ENCODE results near the gene CCDC196. TPM values are rescaled to one million over a fixed set of nuclear protein-coding genes. Genes with fewer than 3 reads are reported as not detected.

The CCDC196 gene
- total and polyA plus RNA-seq, 2 of the 4 experiments (the other 2 are of a cell fraction) = not detected

GRCh38 chr14:66459603-66460002 is 26.6 kb upstream of the CCDC196 start:
- DNase-seq (no peak), ATAC-seq (ENCODE audit: low read depth) (no peak)
- Histone ChIP-seq H3K36me3 (ENCODE audit: control insufficient read depth, insufficient read depth, low read length) (no peaks in the 10 kb centered on the region), H4K20me1 (ENCODE audit: insufficient read depth, low read length) (no peaks in the 10 kb centered on the region), H3K79me1 (ENCODE audit: low read depth in 1 of 2, low read length in 2 of 2) (no peaks in the 10 kb centered on the region), H4K5ac (ENCODE audit: low read depth, low read length) (no peak overlapping the region), H4K8ac (ENCODE audit: low read depth in 2 of 2, low read length in 2 of 2) (no peak overlapping the region), H3K4me2 (ENCODE audit: low read depth, low read length) (no peak overlapping the region), H3K4me3 (ENCODE audit: insufficient read depth, low read depth, low read length) (no peak overlapping the region), H2BK15ac (ENCODE audit: low read depth, low read length) (no peak overlapping the region), H4K91ac (ENCODE audit: insufficient read depth, low read depth, low read length) (no peak overlapping the region), H2BK120ac (ENCODE audit: low read depth, low read length) (no peak overlapping the region), H3K4ac (ENCODE audit: low read depth, low read length) (no peak overlapping the region), H3K9me1 (ENCODE audit: insufficient read depth, low read length) (no peaks in the 10 kb centered on the region), H3K14ac (replicated peaks; ENCODE audit: low read depth, low read length) (no peak overlapping the region), H3K56ac (ENCODE audit: extremely low read depth, insufficient read depth, low read length) (no peak overlapping the region), H2BK20ac (ENCODE audit: low read depth, low read length) (no peak overlapping the region), H3K23ac (ENCODE audit: low read depth, low read length) (no peak overlapping the region), H3K27me3 (ENCODE audit: control insufficient read depth, insufficient read depth, low read length) (no peaks in the 10 kb centered on the region), H3K9me3 (ENCODE audit: control insufficient read depth, insufficient read depth, low read length) (no peaks in the 10 kb centered on the region; the same call in 1 of the 2 replicates), H3K18ac (ENCODE audit: low read depth, low read length) (no peak overlapping the region), H3K4me1 (ENCODE audit: control insufficient read depth, insufficient read depth, low read length) (no peaks in the 10 kb centered on the region), H2AFZ (replicated peaks; ENCODE audit: low read length, poor library complexity) (no peak overlapping the region), H2AK5ac (ENCODE audit: low read depth, low read length) (no peak overlapping the region), H3K27ac (ENCODE audit: insufficient read depth, low read length) (no peak overlapping the region), H3K9ac (ENCODE audit: low read depth, low read length) (no peak overlapping the region), H2AK9ac (replicated peaks; ENCODE audit: low read depth, low read length, poor library complexity) (no peak overlapping the region), H2BK5ac (ENCODE audit: low read depth, low read length, poor library complexity, severe bottlenecking) (no peak overlapping the region)
- POLR2A ChIA-PET (ENCODE audit: unreplicated experiment) = no interaction called here
- no TSS peak for BruUV-seq (replicated peaks)
- dilution Hi-C loops (cut with HindIII; ENCODE audit: low sequenced_read_pairs, unreplicated experiment) = no loop called here
- in situ Hi-C loops (cut with MboI; ENCODE audit: low sequenced_read_pairs) = no loop called here
- intact Hi-C loops (cut with micrococcal nuclease) = no loop called here
- TF ChIP-seq NFE2L2 (IDR thresholded peaks at IDR 0.05; ENCODE audit: low read depth, low read length) (no peak), CEBPB (IDR thresholded peaks at IDR 0.05; ENCODE audit: low read depth, low read length) (no peak), RCOR1 (IDR thresholded peaks at IDR 0.05; ENCODE audit: insufficient replicate concordance, low read length) (no peak)
- CTCF ChIA-PET = interaction anchor here (0.6 to 0.7 kb wide), 2 partner anchors 10 to 392 kb away, joined by 3 to 4 read pairs; no protein-coding TSS in a partner anchor
